Peyer's patch (tissue), 4 donors: ENCODE data around the gene TOE1. TPM values are rescaled to one million over a fixed set of nuclear protein-coding genes. Genes with fewer than 3 reads are reported as not detected.
A peak's percentile ranks its signal among the peaks of the same experiment; 100 is the strongest.

Source experiments
- DNase-seq, 3 donors: peaks; one replicate each; pipeline ENCODE4 v3.0.0-alpha.2; 2017 to 2019
- H3K27ac ChIP-seq, 4 donors: fragments of 200-600 bp; sonication (generic); one replicate each; pipeline ENCODE4 v1.5.1; 2016 to 2019
- H3K27me3 ChIP-seq, 2 donors: fragments of 200-600 bp; sonication (generic); one replicate each; pipeline ENCODE4 v1.5.1; 2019
- H3K36me3 ChIP-seq, 3 donors: fragments of 200-600 bp; sonication (generic); one replicate each; pipeline ENCODE4 v1.5.1; 2016 to 2019
- H3K4me1 ChIP-seq, 4 donors: fragments of 200-600 bp; sonication (generic); one replicate each; pipeline ENCODE4 v1.5.1; 2016 to 2019
- H3K4me3 ChIP-seq, 4 donors: fragments of 200-600 bp; sonication (generic); 1 replicate in 3 of 4; 2 replicates in 1 of 4; pipeline ENCODE4 v1.5.1; 2016 to 2019; ENCODE audit warnings: mild to moderate bottlenecking in 1 of 4
- H3K9me3 ChIP-seq, 4 donors: fragments of 200-600 bp; sonication (generic); one replicate each; pipeline ENCODE4 v1.5.1; 2016 to 2019; ENCODE audit warnings: mild to moderate bottlenecking in 1 of 4
- POLR2A ChIP-seq, 2 donors: fragments of 450-650 bp; IDR thresholded peaks; one replicate each; pipeline ENCODE4 v1.5.1; 2017; ENCODE audit warnings: antibody characterized with exemption in 2 of 2, mild to moderate bottlenecking in 2 of 2, moderate library complexity in 2 of 2
- total RNA-seq, 4 donors: library from RNA; depleted of rRNA; stranded (reverse); fragments of >200 nt; gene quantifications; one replicate each; pipeline ENCODE4 v1.1.0, GENCODE V29; 2016
- TF ChIP-seq, protein P1 (sequence below), 6 experiments: fragments of 450-650 bp in 4 of 6; fragments of 200-600 bp in 2 of 6; sonication (generic) in 1 of 6; IDR thresholded peaks; one replicate each; pipeline ENCODE4 v1.5.1; 2017 to 2019; ENCODE audit warnings: antibody characterized with exemption in 6 of 6, mild to moderate bottlenecking in 3 of 6, moderate library complexity in 1 of 6

The TOE1 gene
- total RNA-seq, 4 donors from 2014 or later = 8.8 to 16.4 (median 11.3) TPM

DNA sequence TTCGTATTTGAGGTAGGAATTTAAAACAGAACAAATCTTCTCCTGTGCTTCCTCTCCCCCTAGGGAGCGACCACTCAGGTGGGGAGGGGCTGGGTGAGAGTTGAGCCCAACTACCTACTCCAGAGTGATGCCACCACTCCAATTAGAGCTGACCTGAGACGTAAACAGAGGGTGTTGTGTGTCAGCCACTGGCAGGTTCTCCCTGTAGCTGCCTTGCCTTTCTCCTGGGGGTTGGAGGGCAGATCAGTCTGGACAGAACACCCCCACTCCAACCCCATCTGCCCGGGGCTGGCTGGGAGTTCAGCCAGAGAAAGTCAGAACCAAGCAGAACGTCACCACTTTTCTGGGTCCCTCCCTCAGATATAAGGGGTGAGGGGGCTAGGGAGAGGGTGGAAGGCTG lies 11.3 kb upstream of the TOE1 start:
- Histone ChIP-seq H3K36me3 (peaks cover 0 to 42% (median 0%) of the 10 kb centered on the region in 3 donors), H3K4me1 (peaks cover 0 to 19% (median 6%) of the 10 kb centered on the region in 4 donors), H3K4me3 (no peak overlapping the region), H3K27me3 (no peaks in the 10 kb centered on the region), H3K27ac (no peak overlapping the region), H3K9me3 (no peaks in the 10 kb centered on the region)
- TF ChIP-seq, protein P1, sequence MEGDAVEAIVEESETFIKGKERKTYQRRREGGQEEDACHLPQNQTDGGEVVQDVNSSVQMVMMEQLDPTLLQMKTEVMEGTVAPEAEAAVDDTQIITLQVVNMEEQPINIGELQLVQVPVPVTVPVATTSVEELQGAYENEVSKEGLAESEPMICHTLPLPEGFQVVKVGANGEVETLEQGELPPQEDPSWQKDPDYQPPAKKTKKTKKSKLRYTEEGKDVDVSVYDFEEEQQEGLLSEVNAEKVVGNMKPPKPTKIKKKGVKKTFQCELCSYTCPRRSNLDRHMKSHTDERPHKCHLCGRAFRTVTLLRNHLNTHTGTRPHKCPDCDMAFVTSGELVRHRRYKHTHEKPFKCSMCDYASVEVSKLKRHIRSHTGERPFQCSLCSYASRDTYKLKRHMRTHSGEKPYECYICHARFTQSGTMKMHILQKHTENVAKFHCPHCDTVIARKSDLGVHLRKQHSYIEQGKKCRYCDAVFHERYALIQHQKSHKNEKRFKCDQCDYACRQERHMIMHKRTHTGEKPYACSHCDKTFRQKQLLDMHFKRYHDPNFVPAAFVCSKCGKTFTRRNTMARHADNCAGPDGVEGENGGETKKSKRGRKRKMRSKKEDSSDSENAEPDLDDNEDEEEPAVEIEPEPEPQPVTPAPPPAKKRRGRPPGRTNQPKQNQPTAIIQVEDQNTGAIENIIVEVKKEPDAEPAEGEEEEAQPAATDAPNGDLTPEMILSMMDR (IDR thresholded peaks at IDR 0.05) = no peak
- TF ChIP-seq POLR2A (IDR thresholded peaks at IDR 0.05) = no peak
- DNase-seq = no peak

DNA sequence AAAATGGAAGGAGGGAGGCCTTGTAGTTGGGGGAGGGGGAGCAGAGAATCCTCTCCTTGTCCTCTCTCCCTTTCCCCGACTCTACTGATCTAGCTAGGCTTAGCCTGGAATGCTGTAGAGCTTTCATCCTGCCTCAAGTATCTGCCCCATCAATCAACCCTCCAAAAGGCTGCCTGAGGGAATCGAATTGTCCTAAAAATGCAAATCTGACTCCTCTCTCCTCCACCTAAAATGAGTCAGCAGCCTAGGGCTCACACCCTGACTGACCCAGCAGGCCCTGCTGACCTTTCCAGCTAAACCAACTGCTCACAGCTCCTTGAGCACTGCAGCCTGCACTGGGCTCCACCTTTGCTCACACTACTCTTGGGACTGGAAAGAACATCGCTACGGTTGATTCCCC lies 10.5 kb upstream of the TOE1 start:
- no peaks in the 10 kb centered on the region for H3K27me3 ChIP-seq
- H3K36me3 ChIP-seq = peaks cover 0 to 44% (median 0%) of the 10 kb centered on the region in 3 donors
- no peak overlapping the region for H3K27ac ChIP-seq
- no peak for DNase-seq
- no peaks in the 10 kb centered on the region for H3K9me3 ChIP-seq
- H3K4me3 ChIP-seq = no peak overlapping the region
- TF ChIP-seq, protein P1 (IDR thresholded peaks at IDR 0.05) = no peak
- TF ChIP-seq POLR2A (IDR thresholded peaks at IDR 0.05) = no peak
- H3K4me1 ChIP-seq = peaks cover 3 to 21% (median 6%) of the 10 kb centered on the region in 4 donors

DNA sequence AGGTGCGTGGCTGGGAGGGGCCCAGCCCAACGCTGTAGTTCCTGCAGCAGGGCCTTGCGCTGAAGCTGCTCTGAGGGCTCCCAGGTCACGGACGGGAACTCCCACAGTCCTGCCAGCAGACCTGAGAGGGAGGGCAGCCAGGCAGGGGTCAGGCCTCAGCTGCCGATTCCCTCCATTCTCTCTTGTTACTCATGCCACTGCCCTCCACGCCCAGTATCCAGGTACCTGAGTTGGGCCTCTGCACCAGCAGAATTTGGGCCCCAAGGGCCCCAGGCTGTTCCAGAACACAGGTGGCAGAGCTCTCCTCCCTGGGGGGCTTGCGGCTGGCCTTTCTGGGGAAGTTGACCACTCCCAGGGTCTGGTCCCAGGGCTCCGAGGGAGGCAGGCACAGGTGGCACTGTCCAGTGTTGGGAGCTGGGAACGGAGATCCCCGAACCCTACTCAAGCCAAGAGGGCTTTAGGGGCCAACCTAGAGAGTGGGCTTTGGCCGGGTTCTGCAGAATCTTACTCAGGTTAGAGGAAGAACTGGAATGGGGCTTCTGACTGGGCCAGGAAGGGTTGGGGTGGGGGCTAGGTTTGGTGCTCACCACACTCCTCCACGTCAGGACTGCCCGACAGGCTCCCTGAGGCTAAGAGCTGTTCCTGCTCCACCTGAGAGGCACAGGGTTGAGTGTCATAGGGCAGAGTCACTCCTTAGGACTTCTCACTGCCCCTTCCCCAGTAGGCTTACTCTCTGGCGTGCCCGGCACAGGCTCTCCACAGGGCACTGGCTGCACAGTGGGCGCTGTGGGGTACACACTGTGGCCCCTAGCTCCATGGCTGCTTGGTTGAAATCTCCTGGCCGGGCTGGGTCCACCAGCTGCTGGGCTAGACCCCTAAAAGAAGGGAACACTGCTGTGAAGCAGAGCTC lies 8.3 kb upstream of the TOE1 start:
- H3K36me3 ChIP-seq = peaks cover 0 to 44% (median 0%) of the 10 kb centered on the region in 3 donors
- no peaks in the 10 kb centered on the region for H3K27me3 ChIP-seq
- H3K4me3 ChIP-seq = no peak overlapping the region
- no peak for TF ChIP-seq POLR2A (IDR thresholded peaks at IDR 0.05)
- TF ChIP-seq, protein P1 (IDR thresholded peaks at IDR 0.05) = no peak
- no peak for DNase-seq
- no peaks in the 10 kb centered on the region for H3K9me3 ChIP-seq
- no peak overlapping the region for H3K27ac ChIP-seq
- H3K4me1 ChIP-seq = peaks cover 0 to 32% (median 7%) of the 10 kb centered on the region in 4 donors

DNA sequence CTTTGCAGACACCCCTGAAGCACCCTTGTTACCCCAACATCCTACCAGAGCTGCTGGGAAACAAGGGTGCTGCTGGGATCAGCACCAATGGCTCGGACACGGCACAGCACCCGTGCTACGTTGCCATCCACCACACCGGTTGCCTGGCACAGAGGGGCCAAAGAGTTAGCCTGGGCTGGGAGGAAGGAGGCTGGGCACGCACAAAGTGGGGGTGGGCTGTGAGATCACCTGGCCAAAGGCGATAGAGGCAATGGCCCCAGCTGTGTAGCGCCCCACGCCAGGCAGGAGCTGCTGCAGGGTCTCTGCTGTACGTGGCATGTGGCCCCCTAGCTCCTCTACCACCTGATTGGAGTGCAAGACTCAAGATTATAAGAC lies 7.6 kb upstream of the TOE1 start:
- H3K27ac ChIP-seq = no peak overlapping the region
- no peaks in the 10 kb centered on the region for H3K27me3 ChIP-seq
- no peak for DNase-seq
- H3K4me3 ChIP-seq = no peak overlapping the region
- H3K9me3 ChIP-seq = no peaks in the 10 kb centered on the region
- H3K4me1 ChIP-seq = peaks cover 0 to 32% (median 5%) of the 10 kb centered on the region in 4 donors
- H3K36me3 ChIP-seq = peaks cover 0 to 44% (median 0%) of the 10 kb centered on the region in 3 donors
- TF ChIP-seq POLR2A (IDR thresholded peaks at IDR 0.05) = no peak
- TF ChIP-seq, protein P1 (IDR thresholded peaks at IDR 0.05) = no peak

DNA sequence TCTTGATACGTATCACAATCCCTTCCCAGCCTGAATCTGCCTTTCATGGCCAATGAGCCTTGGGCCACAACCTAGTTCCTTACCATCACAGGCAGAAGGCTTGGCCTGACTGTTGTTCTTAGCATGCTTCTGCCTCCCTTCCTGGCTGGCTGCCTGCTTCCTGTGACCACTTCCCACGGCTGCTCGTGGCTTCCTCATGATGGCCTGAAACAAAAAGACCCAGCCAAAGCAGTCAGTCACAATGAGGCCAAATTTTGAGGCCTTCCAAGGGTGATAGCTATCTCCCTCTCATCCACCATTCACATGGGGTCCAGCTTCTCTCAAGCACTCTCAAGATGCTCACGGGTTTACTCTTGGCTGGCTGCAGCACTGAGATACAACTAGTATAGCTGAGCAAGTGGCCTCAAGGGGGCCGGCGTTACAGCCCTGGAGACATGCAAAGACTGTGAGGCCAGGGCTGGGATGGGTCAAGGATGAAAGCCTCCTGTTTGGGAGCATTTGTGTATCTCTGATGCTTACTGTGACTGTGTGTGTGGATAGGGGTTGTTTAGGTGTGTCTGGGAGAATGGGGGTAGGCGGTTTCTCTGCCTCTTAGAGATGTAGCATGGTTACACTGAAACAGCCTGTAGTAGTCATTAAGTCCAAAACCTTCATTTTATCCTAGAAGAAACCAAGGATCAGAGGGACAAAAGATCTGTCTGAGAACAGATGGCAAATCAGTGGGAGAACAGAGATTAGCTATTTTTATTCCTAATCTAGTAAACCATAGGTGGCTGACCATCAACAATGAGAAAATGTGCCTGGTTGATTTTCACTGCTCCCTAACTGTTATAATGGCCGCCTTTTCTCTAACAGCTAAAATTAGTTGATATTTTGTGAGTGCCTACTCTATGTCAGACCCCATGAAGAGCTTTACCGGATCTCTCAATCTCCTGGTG lies 5.4 kb upstream of the TOE1 start:
- peaks cover 0 to 33% (median 2%) of the 10 kb centered on the region in 4 donors for H3K4me1 ChIP-seq
- no peak overlapping the region for H3K4me3 ChIP-seq
- DNase-seq = peak in 1 of 3 donors; percentile 61
- no peaks in the 10 kb centered on the region for H3K27me3 ChIP-seq
- TF ChIP-seq, protein P1 (IDR thresholded peaks at IDR 0.05) = no peak
- TF ChIP-seq POLR2A (IDR thresholded peaks at IDR 0.05) = no peak
- peaks cover 0 to 42% (median 0%) of the 10 kb centered on the region in 3 donors for H3K36me3 ChIP-seq
- no peaks in the 10 kb centered on the region for H3K9me3 ChIP-seq
- peak overlapping the region in 1 of 4 donors; percentile 76 for H3K27ac ChIP-seq
